ENCODE data around the gene SLC46A3. TPM values are rescaled to one million over a fixed set of nuclear protein-coding genes. Genes with fewer than 3 reads are reported as not detected.

Gene SLC46A3
- total and polyA plus RNA-seq, 10 of the 15 experiments (the other 5 are each of a cell fraction or from before 2014, with no cell fraction given) = 2.9 to 15.6 (median 9.4) TPM

DNA sequence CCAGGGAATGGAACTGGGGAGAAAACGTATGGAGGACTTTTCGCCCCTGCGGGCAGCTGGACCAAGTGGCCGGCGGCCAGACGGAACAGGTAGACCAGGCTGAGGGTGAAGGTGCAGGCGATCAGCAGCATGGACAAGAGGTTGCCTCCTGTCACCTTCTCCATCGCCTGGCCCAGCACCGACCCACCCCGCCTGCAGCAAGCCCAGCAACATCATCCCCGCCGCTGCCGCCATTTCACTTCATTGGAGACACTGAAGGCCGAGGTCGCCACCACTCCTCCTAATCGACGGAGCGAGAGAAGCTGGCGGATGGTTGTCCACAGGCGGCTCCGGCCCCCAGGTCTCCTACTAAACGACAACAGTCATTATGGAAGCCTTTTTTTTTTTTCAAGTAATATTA lies 5.0 kb upstream of the SLC46A3 start:
- POLR2A ChIA-PET = no interaction called here

More for the DNA sequence above, 5.0 kb upstream of the SLC46A3 start:
- ChIA-PET SMC1A (ENCODE audit: uncharacterized antibody, unreplicated experiment) (no interaction called here), CTCF (no interaction called here), RAD21 (ENCODE audit: unreplicated experiment) (no interaction called here)
- FAIRE-seq = no peak
- no peaks in the 10 kb centered on the region for H3K27me3 ChIP-seq (replicated peaks in 1 of 2; ENCODE audit: control insufficient read depth in 2 of 2, insufficient read depth in 2 of 2, low read length in 1 of 2)
- no peaks in the 10 kb centered on the region for H3K9me3 ChIP-seq (replicated peaks; ENCODE audit: control insufficient read depth, insufficient read depth, low read length)
- H3K4me3 ChIP-seq = no peak overlapping the region
- WGBS (ENCODE audit: insufficient coverage, insufficient replicate concordance, low lambda C conversion rate, missing lambda C conversion rate) = 79% methylated on average over 20 of the region's 22 CpGs
- no peak overlapping the region for H3K27ac ChIP-seq (ENCODE audit: control insufficient read depth, insufficient read depth)
- no peak overlapping the region for H3K4me2 ChIP-seq (ENCODE audit: control insufficient read depth, insufficient read depth)
- H4K20me1 ChIP-seq (ENCODE audit: control insufficient read depth, insufficient read depth) = no peaks in the 10 kb centered on the region
- no peak for ATAC-seq
- in situ Hi-C loops (cut with MboI) = no loop called here
- no peaks in the 10 kb centered on the region for H3K36me3 ChIP-seq (ENCODE audit: control insufficient read depth in 2 of 2, insufficient read depth in 2 of 2, low read length in 1 of 2)
- TF ChIP-seq ATF7 (IDR thresholded peaks at IDR 0.05; ENCODE audit: low read depth) = no peak
- TF ChIP-seq, protein P1, sequence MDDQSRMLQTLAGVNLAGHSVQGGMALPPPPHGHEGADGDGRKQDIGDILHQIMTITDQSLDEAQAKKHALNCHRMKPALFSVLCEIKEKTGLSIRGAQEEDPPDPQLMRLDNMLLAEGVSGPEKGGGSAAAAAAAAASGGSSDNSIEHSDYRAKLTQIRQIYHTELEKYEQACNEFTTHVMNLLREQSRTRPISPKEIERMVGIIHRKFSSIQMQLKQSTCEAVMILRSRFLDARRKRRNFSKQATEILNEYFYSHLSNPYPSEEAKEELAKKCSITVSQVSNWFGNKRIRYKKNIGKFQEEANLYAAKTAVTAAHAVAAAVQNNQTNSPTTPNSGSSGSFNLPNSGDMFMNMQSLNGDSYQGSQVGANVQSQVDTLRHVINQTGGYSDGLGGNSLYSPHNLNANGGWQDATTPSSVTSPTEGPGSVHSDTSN (IDR thresholded peaks at IDR 0.05; ENCODE audit: insufficient replicate concordance, low read depth, low read length) = no peak
- TF ChIP-seq TBL1XR1 (IDR thresholded peaks at IDR 0.05; ENCODE audit: low read depth, low read length) = no peak
- TF ChIP-seq, protein P2, sequence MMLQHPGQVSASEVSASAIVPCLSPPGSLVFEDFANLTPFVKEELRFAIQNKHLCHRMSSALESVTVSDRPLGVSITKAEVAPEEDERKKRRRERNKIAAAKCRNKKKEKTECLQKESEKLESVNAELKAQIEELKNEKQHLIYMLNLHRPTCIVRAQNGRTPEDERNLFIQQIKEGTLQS (IDR thresholded peaks at IDR 0.05; ENCODE audit: borderline replicate concordance, extremely low read depth, low read depth, low read length) = no peak
- no peak for TF ChIP-seq EZH2 (IDR thresholded peaks at IDR 0.05; ENCODE audit: borderline replicate concordance, control insufficient read depth, low read depth, low read length)
- no peak for TF ChIP-seq EGR1 (IDR thresholded peaks at IDR 0.05; ENCODE audit: borderline replicate concordance in 1 of 2, low read depth in 2 of 2, low read length in 2 of 2)
- no peak for DNase-seq (ENCODE audit: low read depth, low spot score)
- no peak overlapping the region for H3K9ac ChIP-seq (ENCODE audit: control insufficient read depth, insufficient read depth, low read length)
- intact Hi-C loops (cut with micrococcal nuclease; ENCODE audit: unreplicated experiment) = no loop called here
- H3K4me1 ChIP-seq (ENCODE audit: control insufficient read depth, insufficient read depth, low read length) = no peaks in the 10 kb centered on the region
- H2AFZ ChIP-seq (ENCODE audit: control insufficient read depth, low read depth, low read length) = no peak overlapping the region
- no TSS peak for BruUV-seq (replicated peaks)
- no peaks in the 10 kb centered on the region for H3K79me2 ChIP-seq (ENCODE audit: control insufficient read depth, insufficient read depth, low read length)

All from GM12878 (cell line).